CD4-positive, alpha-beta T cell (primary cell): Measurements from ENCODE around the gene LDHB. TPM values are rescaled to one million over a fixed set of nuclear protein-coding genes. Genes with fewer than 3 reads are reported as not detected.

Source experiments
- ATAC-seq: fragments of 200-7000 bp; cut with Tn5 transposase; one replicate; pipeline ENCODE4 v1.10.0; 2022; ENCODE audit warnings: mild to moderate bottlenecking; ENCODE audit not compliant: poor library complexity
- CTCF ChIA-PET: fragments of 350-600 bp; sonication (Branson Sonifier 250); formaldehyde crosslinking; loops from one replicate; lab custom pipeline; 2021; ENCODE audit warnings: antibody characterized with exemption, inconsistent platforms; lab: Charles Lee
- POLR2A ChIA-PET: fragments of 350-600 bp; sonication (Branson Sonifier 250); formaldehyde crosslinking; loops from one replicate; lab custom pipeline; 2021; ENCODE audit warnings: antibody characterized with exemption, inconsistent platforms; lab: Charles Lee
- DNase-seq, 14 experiments: peaks; one replicate each; pipeline ENCODE4 v3.0.0-alpha.2; 2013 to 2020; ENCODE audit warnings: mixed read lengths in 2 of 14
- H3K27ac ChIP-seq, 2 donors: one replicate each; pipeline versions ENCODE4 v1.5.1 to v1.7.0; 2013; ENCODE audit warnings: low read length in 2 of 2, low read depth in 1 of 2, mild to moderate bottlenecking in 1 of 2
- H3K27me3 ChIP-seq, 2 experiments: 1 replicate in 1 of 2; 2 replicates in 1 of 2; pipeline versions ENCODE4 v1.6.1 to v1.7.0; 2013; ENCODE audit warnings: low read length in 2 of 2, control low read depth in 1 of 2, mild to moderate bottlenecking in 1 of 2, moderate library complexity in 1 of 2; ENCODE audit not compliant: insufficient read depth in 2 of 2, control insufficient read depth in 1 of 2
- H3K36me3 ChIP-seq: one replicate; pipeline ENCODE4 v1.6.1; 2013; ENCODE audit warnings: low read length, control low read depth; ENCODE audit not compliant: insufficient read depth
- H3K4me1 ChIP-seq: one replicate; pipeline ENCODE4 v1.6.1; 2013; ENCODE audit warnings: low read length, control low read depth; ENCODE audit not compliant: insufficient read depth
- H3K4me3 ChIP-seq: one replicate; pipeline ENCODE4 v1.5.1; 2013; ENCODE audit warnings: mild to moderate bottlenecking, low read length, moderate library complexity
- H3K9me3 ChIP-seq, 2 experiments: 1 replicate in 1 of 2; 2 replicates in 1 of 2; pipeline versions ENCODE4 v1.6.1 to v1.7.0; 2013; ENCODE audit warnings: low read length in 2 of 2, mild to moderate bottlenecking in 2 of 2, control low read depth in 1 of 2, moderate library complexity in 1 of 2; ENCODE audit not compliant: control insufficient read depth in 1 of 2, insufficient read depth in 1 of 2
- H3K27ac Mint-ChIP-seq: one replicate; pipeline ENCODE4 v1.8.0; 2020; ENCODE audit warnings: mixed read lengths
- H3K27me3 Mint-ChIP-seq: one replicate; pipeline ENCODE4 v1.8.0; 2021; ENCODE audit warnings: mixed read lengths
- H3K36me3 Mint-ChIP-seq: one replicate; pipeline ENCODE4 v1.8.0; 2021; ENCODE audit warnings: low read depth, mixed read lengths
- H3K4me1 Mint-ChIP-seq: one replicate; pipeline ENCODE4 v1.8.0; 2021; ENCODE audit warnings: low read depth, mixed read lengths
- H3K4me3 Mint-ChIP-seq: one replicate; pipeline ENCODE4 v1.8.0; 2020; ENCODE audit warnings: mild to moderate bottlenecking, mixed read lengths
- H3K9me3 Mint-ChIP-seq: one replicate; pipeline ENCODE4 v1.8.0; 2020; ENCODE audit warnings: mixed read lengths
- CTCF ChIP-seq: fragments of 200-600 bp; IDR thresholded peaks from one replicate; pipeline ENCODE4 v1.8.0; 2022; ENCODE audit warnings: antibody characterized with exemption, mild to moderate bottlenecking
- intact Hi-C, 2 experiments: fragments of 100-400 bp; cut with DNase I in 1 of 2; cut with micrococcal nuclease in 1 of 2; formaldehyde crosslinking; loops; one replicate each; pipeline versions ENCODE4 v1.15.1 to v1.9.0; 2023 to 2025; cut with DNase I, micrococcal nuclease
- total RNA-seq, 174 experiments: library from RNA in 2 of 174; stranded (reverse) in 2 of 174; gene quantifications; one replicate each; pipeline ENCODE4 v1.2.3 and lab custom pipeline; 2021 to 2026

LDHB gene
- total RNA-seq, 2 experiments from 2014 or later = 559 to 605 TPM

- no peaks in the 10 kb centered on the region for H3K9me3 Mint-ChIP-seq
- no peak for ATAC-seq
- POLR2A ChIA-PET = interaction anchor here (1.9 kb wide), 1 partner anchor 49 kb away, joined by 6 read pairs; the partner anchor contains the start of gene LDHB
Observed at GRCh38 chr12:21608196-21608595, 49.4 kb downstream of the LDHB start.

GRCh38 chr12:21607701-21608100 is 49.9 kb downstream of the LDHB start:
- ATAC-seq = peak; percentile 58
- Histone ChIP-seq H3K27ac (no peak overlapping the region), H3K4me3 (no peak overlapping the region), H3K27me3 (no peaks in the 10 kb centered on the region), H3K36me3 (no peaks in the 10 kb centered on the region), H3K4me1 (peaks cover 3% of the 10 kb centered on the region), H3K9me3 (peaks cover 0 to 11% of the 10 kb centered on the region in 2 experiments)
- DNase-seq = peak in 3 of 14 experiments; percentile 54 to 60 (median 59)
- intact Hi-C loops = loop anchor here (1.0 to 10.0 kb wide), 8 partner anchors 35 to 837 kb away; partner anchors contain the start of genes CMAS (in 1 of the 2), GOLT1B (in 1 of the 2) and RECQL (in 1 of the 2)
- Mint-ChIP-seq H3K27ac (no peak overlapping the region), H3K4me3 (no peak overlapping the region), H3K36me3 (no peaks in the 10 kb centered on the region), H3K27me3 (no peaks in the 10 kb centered on the region), H3K9me3 (no peaks in the 10 kb centered on the region), H3K4me1 (peaks cover 7% of the 10 kb centered on the region)
- CTCF ChIA-PET = interaction anchor here (1.9 kb wide), 1 partner anchor 73 kb away, joined by 6 read pairs; no protein-coding TSS in a partner anchor
- POLR2A ChIA-PET = interaction anchor here (1.9 kb wide), 1 partner anchor 50 kb away, joined by 6 read pairs; the partner anchor contains the start of gene LDHB
- TF ChIP-seq CTCF = peak; percentile 76

More at GRCh38 chr12:21608196-21608595, 49.4 kb downstream of the LDHB start:
- no peak for DNase-seq
- Histone ChIP-seq H3K27ac (no peak overlapping the region), H3K36me3 (no peaks in the 10 kb centered on the region), H3K9me3 (peaks cover 0 to 11% of the 10 kb centered on the region in 2 experiments), H3K4me1 (peaks cover 3% of the 10 kb centered on the region), H3K4me3 (no peak overlapping the region), H3K27me3 (no peaks in the 10 kb centered on the region)
- no peak for TF ChIP-seq CTCF
- Mint-ChIP-seq H3K4me3 (no peak overlapping the region), H3K27ac (no peak overlapping the region), H3K4me1 (peaks cover 12% of the 10 kb centered on the region), H3K36me3 (no peaks in the 10 kb centered on the region), H3K27me3 (no peaks in the 10 kb centered on the region)
- CTCF ChIA-PET = interaction anchor here (1.9 kb wide), 1 partner anchor 72 kb away, joined by 6 read pairs; no protein-coding TSS in a partner anchor
- intact Hi-C loops = loop anchor here (5.0 to 10.0 kb wide), 6 partner anchors 34 to 837 kb away; partner anchors contain the start of genes CMAS (in 1 of the 2), GOLT1B (in 1 of the 2) and RECQL (in 1 of the 2)

- no peaks in the 10 kb centered on the region for H3K36me3 Mint-ChIP-seq
- ChIA-PET POLR2A (no interaction called here), CTCF (interaction anchor here (1.7 kb wide), 1 partner anchor 72 kb away, joined by 5 read pairs; no protein-coding TSS in a partner anchor)
- DNase-seq (no peak), ATAC-seq (no peak)
- peaks cover 0 to 3% of the 10 kb centered on the region in 2 experiments for H3K9me3 ChIP-seq
- no peak overlapping the region for H3K27ac ChIP-seq
- H3K27me3 ChIP-seq = no peaks in the 10 kb centered on the region
- H3K4me1 Mint-ChIP-seq = no peaks in the 10 kb centered on the region
- no peak overlapping the region for H3K27ac Mint-ChIP-seq
- peaks cover 3% of the 10 kb centered on the region for H3K4me1 ChIP-seq
- no peak for TF ChIP-seq CTCF
- no peaks in the 10 kb centered on the region for H3K27me3 Mint-ChIP-seq
- intact Hi-C loops = loop anchor here (5.0 to 10.0 kb wide), 6 partner anchors 36 to 839 kb away; partner anchors contain the start of genes CMAS (in 1 of the 2), GOLT1B (in 1 of the 2) and RECQL (in 1 of the 2)
- H3K4me3 Mint-ChIP-seq = no peak overlapping the region
- H3K4me3 ChIP-seq = no peak overlapping the region
- no peaks in the 10 kb centered on the region for H3K9me3 Mint-ChIP-seq
- H3K36me3 ChIP-seq = no peaks in the 10 kb centered on the region
Observed at GRCh38 chr12:21606175-21606574, 51.5 kb downstream of the LDHB start.
